Body of pancreas (tissue), 4 donors: ENCODE results near the gene GRAMD4. TPM values are rescaled to one million over a fixed set of nuclear protein-coding genes. Genes with fewer than 3 reads are reported as not detected.

Experiments
- ATAC-seq: fragments of 150-250 bp; one replicate; pipeline ENCODE4 v1.9.1; 2016
- DNase-seq, 4 donors: peaks; one replicate each; pipeline ENCODE4 v3.0.0-alpha.2; 2019
- H3K27ac ChIP-seq, 4 donors: fragments of 200-600 bp; sonication (generic); 1 replicate in 3 of 4; 2 replicates in 1 of 4; pipeline versions ENCODE4 v1.5.1 to v1.6.1; 2016 to 2019; ENCODE audit warnings: mild to moderate bottlenecking in 1 of 4, mixed read lengths in 1 of 4, moderate library complexity in 1 of 4
- H3K27me3 ChIP-seq, 2 donors: fragments of 200-600 bp; sonication (generic); one replicate each; pipeline ENCODE4 v1.6.0; 2016; ENCODE audit warnings: mild to moderate bottlenecking in 1 of 2
- H3K36me3 ChIP-seq, 2 donors: fragments of 200-600 bp; sonication (generic); replicated peaks in 1 of 2; 2 replicates each; pipeline ENCODE4 v1.5.1; 2016; ENCODE audit warnings: low read depth in 2 of 2; ENCODE audit not compliant: insufficient read depth in 1 of 2
- H3K4me1 ChIP-seq: fragments of 200-600 bp; sonication (generic); one replicate; pipeline ENCODE4 v1.6.0; 2016
- H3K4me3 ChIP-seq, 2 donors: fragments of 200-600 bp; sonication (generic); 1 replicate in 1 of 2; 2 replicates in 1 of 2; pipeline ENCODE4 v1.5.1; 2016 to 2019
- H3K9me3 ChIP-seq, 3 donors: fragments of 200-600 bp; sonication (generic); 1 replicate in 2 of 3; 2 replicates in 1 of 3; pipeline ENCODE4 v1.5.1; 2016
- CTCF ChIP-seq, 7 experiments: fragments of 450-650 bp in 4 of 7; fragments of 200-600 bp in 3 of 7; sonication (generic) in 3 of 7; IDR thresholded peaks; one replicate each; pipeline ENCODE4 v1.5.1; 2016 to 2019; ENCODE audit warnings: antibody characterized with exemption in 7 of 7
- POLR2A ChIP-seq, 3 donors: fragments of 450-650 bp; IDR thresholded peaks; one replicate each; pipeline ENCODE4 v1.6.1; 2016; ENCODE audit warnings: antibody characterized with exemption in 3 of 3, mild to moderate bottlenecking in 2 of 3
- WGBS, 2 donors: methylation state at CpG; one replicate each; pipeline ENCODE4 v1.1.5; 2017; 5-methylcytosine and 5-hydroxymethylcytosine counted together
- intact Hi-C: fragments of 100-400 bp; cut with DNase I; formaldehyde crosslinking; loops from one replicate; pipeline ENCODE4 v1.15.1; 2023
- total RNA-seq, 2 donors: library from RNA; depleted of rRNA; stranded (reverse); fragments of >200 nt; gene quantifications; one replicate each; pipeline ENCODE4 v1.1.0, GENCODE V29; 2016

GRAMD4 gene
- total RNA-seq, 2 donors from 2014 or later = 29.3 to 62.3 TPM

GRCh38 chr22:46652847-46653331, 32.7 kb downstream of the GRAMD4 start:
- Histone ChIP-seq H3K27me3 (no peaks in the 10 kb centered on the region), H3K36me3 (no peaks in the 10 kb centered on the region), H3K27ac (peak overlapping the region in 1 of 4 donors; percentile 5), H3K4me3 (no peak overlapping the region), H3K4me1 (peaks cover 21% of the 10 kb centered on the region), H3K9me3 (no peaks in the 10 kb centered on the region)
- intact Hi-C loops = no loop called here
- WGBS, 2 donors = 74 to 91% methylated on average over 18 to 23 of the region's 23 CpGs
- peak in 2 of 4 donors; percentile 20 to 38 for DNase-seq
- no peak for ATAC-seq
- no peak for TF ChIP-seq POLR2A (IDR thresholded peaks at IDR 0.05)
- TF ChIP-seq CTCF (IDR thresholded peaks at IDR 0.05) = no peak

DNA sequence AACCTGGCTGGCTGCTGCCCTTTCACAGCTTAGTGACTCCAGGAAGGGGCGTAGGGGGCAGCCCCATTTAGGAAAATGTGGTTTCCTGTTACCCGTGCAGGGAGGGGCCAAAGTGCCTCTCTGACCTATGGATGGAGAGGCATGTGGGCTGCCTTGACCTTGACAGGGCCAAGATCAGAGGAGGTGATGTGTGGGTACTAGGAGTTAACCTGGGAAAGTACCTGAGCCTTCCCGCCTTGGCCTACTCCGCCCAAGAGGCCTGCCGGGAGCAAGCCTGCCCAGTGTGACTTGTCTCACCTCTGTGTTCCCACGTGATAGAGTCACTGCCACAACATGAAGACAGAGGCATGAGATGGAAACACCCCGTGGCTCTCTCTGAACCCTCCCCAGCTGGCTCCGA, 33.4 kb downstream of the GRAMD4 start:
- Histone ChIP-seq H3K27me3 (no peaks in the 10 kb centered on the region), H3K9me3 (no peaks in the 10 kb centered on the region), H3K27ac (no peak overlapping the region), H3K36me3 (no peaks in the 10 kb centered on the region), H3K4me1 (peaks cover 21% of the 10 kb centered on the region), H3K4me3 (no peak overlapping the region)
- intact Hi-C loops = no loop called here
- TF ChIP-seq POLR2A (IDR thresholded peaks at IDR 0.05) = no peak
- TF ChIP-seq CTCF (IDR thresholded peaks at IDR 0.05) = no peak
- ATAC-seq (no peak), DNase-seq (no peak)
- WGBS, 2 donors = 73 to 78% methylated on average over 8 of the region's 8 CpGs

GRCh38 chr22:46654426-46654825, 34.2 kb downstream of the GRAMD4 start:
- Histone ChIP-seq H3K27ac (no peak overlapping the region), H3K4me1 (peaks cover 15% of the 10 kb centered on the region), H3K9me3 (no peaks in the 10 kb centered on the region), H3K36me3 (no peaks in the 10 kb centered on the region), H3K4me3 (no peak overlapping the region), H3K27me3 (no peaks in the 10 kb centered on the region)
- ATAC-seq (no peak), DNase-seq (no peak)
- no peak for TF ChIP-seq POLR2A (IDR thresholded peaks at IDR 0.05)
- no peak for TF ChIP-seq CTCF (IDR thresholded peaks at IDR 0.05)
- 84 to 94% methylated on average over 16 of the region's 17 CpGs for WGBS, 2 donors
- intact Hi-C loops = no loop called here

DNA sequence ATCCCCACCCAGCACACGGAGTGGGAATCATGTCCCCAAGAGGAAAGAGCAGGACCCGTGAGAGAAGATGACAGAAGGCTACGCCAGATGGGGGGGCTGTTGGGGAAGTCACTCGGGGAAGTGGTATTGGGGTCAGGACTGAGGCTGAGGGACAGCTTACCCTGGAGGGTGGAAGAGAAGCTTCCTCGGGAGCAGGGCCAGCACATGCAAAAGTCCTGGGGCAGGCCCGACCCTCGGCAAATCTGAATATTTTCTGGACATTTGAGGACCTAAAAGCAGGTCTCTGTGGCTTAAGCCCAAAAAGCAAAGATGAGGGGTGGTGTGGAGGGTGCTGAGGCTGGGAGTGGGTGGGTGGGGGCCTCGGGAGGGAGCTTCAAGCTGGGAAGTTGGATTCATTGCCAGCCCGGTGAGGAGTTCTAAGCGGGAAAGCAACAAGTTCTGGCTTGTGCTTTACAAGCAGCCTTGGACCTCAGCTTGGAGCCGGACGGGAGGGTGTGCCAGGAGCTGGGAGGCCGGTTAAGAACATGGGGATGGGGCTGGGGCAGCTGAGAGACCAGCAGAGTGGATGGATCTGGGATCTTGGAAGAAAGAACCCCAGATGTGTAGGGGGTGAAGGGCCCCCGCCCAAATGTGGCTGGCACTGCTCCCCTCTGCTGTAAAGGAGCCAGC, 34.9 kb downstream of the GRAMD4 start:
- 90 to 97% methylated on average over 12 to 14 of the region's 14 CpGs for WGBS, 2 donors
- Histone ChIP-seq H3K27me3 (no peaks in the 10 kb centered on the region), H3K4me1 (peaks cover 15% of the 10 kb centered on the region), H3K9me3 (no peaks in the 10 kb centered on the region), H3K4me3 (no peak overlapping the region), H3K27ac (no peak overlapping the region), H3K36me3 (no peaks in the 10 kb centered on the region)
- no peak for TF ChIP-seq CTCF (IDR thresholded peaks at IDR 0.05)
- no peak for TF ChIP-seq POLR2A (IDR thresholded peaks at IDR 0.05)
- intact Hi-C loops = no loop called here
- no peak for ATAC-seq
- DNase-seq = no peak
